Lung (tissue), 16 donors: Measurements from ENCODE around the gene CKB. TPM values are rescaled to one million over a fixed set of nuclear protein-coding genes. Genes with fewer than 3 reads are reported as not detected.
A peak's percentile ranks its signal among the peaks of the same experiment; 100 is the strongest.

Source experiments
- ATAC-seq: fragments of 200-7000 bp; cut with Tn5 transposase; one replicate; pipeline ENCODE4 v1.9.1; 2020; ENCODE audit warnings: moderate number of reproducible peaks; ENCODE audit not compliant: insufficient read depth, low FRiP score
- DNase-seq, 3 donors: peaks; one replicate each; pipeline ENCODE4 v3.0.0-alpha.2; 2013 to 2017
- H3K27ac ChIP-seq, 2 donors: one replicate each; pipeline ENCODE4 v1.5.1; 2013; ENCODE audit warnings: mild to moderate bottlenecking in 2 of 2, moderate library complexity in 2 of 2, control low read depth in 1 of 2, inconsistent platforms in 1 of 2, low read depth in 1 of 2, low read length in 1 of 2
- H3K27me3 ChIP-seq, 3 donors: one replicate each; pipeline ENCODE4 v1.5.1; 2013; ENCODE audit warnings: low read length in 2 of 3; ENCODE audit not compliant: control insufficient read depth in 3 of 3, insufficient read depth in 3 of 3
- H3K36me3 ChIP-seq, 4 donors: one replicate each; pipeline ENCODE4 v1.5.1; 2013; ENCODE audit warnings: low read length in 4 of 4, mild to moderate bottlenecking in 1 of 4, moderate library complexity in 1 of 4; ENCODE audit not compliant: control insufficient read depth in 4 of 4, insufficient read depth in 4 of 4
- H3K4me1 ChIP-seq, 5 donors: one replicate each; pipeline ENCODE4 v1.5.1; 2013; ENCODE audit warnings: low read length in 5 of 5, mild to moderate bottlenecking in 2 of 5, moderate library complexity in 1 of 5; ENCODE audit not compliant: control insufficient read depth in 5 of 5, insufficient read depth in 5 of 5
- H3K4me3 ChIP-seq: one replicate; pipeline ENCODE4 v1.5.1; 2013; ENCODE audit warnings: mild to moderate bottlenecking, control low read depth, moderate library complexity
- H3K9ac ChIP-seq, 2 donors: one replicate each; pipeline ENCODE4 v1.5.1; 2013; ENCODE audit warnings: low read length in 2 of 2, control low read depth in 1 of 2; ENCODE audit not compliant: insufficient read depth in 1 of 2
- H3K9me3 ChIP-seq, 4 donors: one replicate each; pipeline ENCODE4 v1.5.1; 2013; ENCODE audit warnings: low read length in 3 of 4, mild to moderate bottlenecking in 1 of 4, moderate library complexity in 1 of 4; ENCODE audit not compliant: control insufficient read depth in 4 of 4, insufficient read depth in 3 of 4
- WGBS, 2 donors: extraction: QIAGEN DNeasy Blood & Tissue Kit; methylation state at CpG; one replicate each; pipeline ENCODE4 v1.1.7; 2013; 5-methylcytosine and 5-hydroxymethylcytosine counted together
- long read RNA-seq, 5 donors: transcript quantifications; one replicate each; lab custom pipeline, GENCODE V29; 2026
- polyA plus RNA-seq, 2 donors: library from polyadenylated mRNA; stranded (reverse); fragments of 200-250 nt; gene quantifications; one replicate each; pipeline ENCODE4 v1.2.1, GENCODE V29; 2013
- total RNA-seq, 2 donors: library from RNA; depleted of rRNA in 1 of 2; stranded (reverse); fragments of >200 nt in 1 of 2; gene quantifications; one replicate each; pipeline ENCODE4 v1.2.1, GENCODE V29; 2014 to 2021
- TF ChIP-seq, protein P1 (sequence below): IDR thresholded peaks from 2 replicates; pipeline ENCODE4 v1.5.1; 2012; ENCODE audit warnings: mild to moderate bottlenecking; ENCODE audit errors: control extremely low read depth, extremely low read depth
- donor health status: control.
- donor health status: control.
- donor health status: Bipolar disorder and iron deficiency.
- donor health status: healthy.
- donor health status: DM: yes; HTN: yes; CAD: no.

CKB gene
- total RNA-seq (100 to 1,000 TPM; 265 to 356 TPM), polyA plus RNA-seq (100 to 1,000 TPM; 111 to 289 TPM)
- long read RNA-seq, donor 1, transcript CKB-201 (8 exons, 1,709 nt): major isoform, 86 of 161 reads
- long read RNA-seq, donor 1, transcript CKB-202 (4 exons, 1,170 nt): minor isoform, 12 of 161 reads
- long read RNA-seq, donor 1, transcript CKB-213 (4 exons, 755 nt): minor isoform, 6 of 161 reads
- long read RNA-seq, donor 1, transcript CKB-209 (3 exons, 803 nt): minor isoform, 17 of 161 reads
- long read RNA-seq, donor 1, partial matches to known transcripts: 33 of 161 reads
- long read RNA-seq, donor 1, other reads (novel, unspliced or antisense): 0 of 161 reads
- long read RNA-seq, donor 2, transcript CKB-201 (8 exons, 1,709 nt): major isoform, 26 of 55 reads
- long read RNA-seq, donor 2, transcript CKB-209 (3 exons, 803 nt): minor isoform, 11 of 55 reads
- long read RNA-seq, donor 2, partial matches to known transcripts: 11 of 55 reads
- long read RNA-seq, donor 2, other reads (novel, unspliced or antisense): 0 of 55 reads
- long read RNA-seq, donor 3, transcript CKB-202 (4 exons, 1,170 nt): minor isoform, 5 of 83 reads
- long read RNA-seq, donor 3, transcript CKB-209 (3 exons, 803 nt): minor isoform, 15 of 83 reads
- long read RNA-seq, donor 3, transcript CKB-201 (8 exons, 1,709 nt): major isoform, 39 of 83 reads
- long read RNA-seq, donor 3, partial matches to known transcripts: 19 of 83 reads
- long read RNA-seq, donor 3, other reads (novel, unspliced or antisense): 0 of 83 reads
- long read RNA-seq, donor 4, transcript CKB-202 (4 exons, 1,170 nt): minor isoform, 6 of 61 reads
- long read RNA-seq, donor 4, transcript CKB-201 (8 exons, 1,709 nt): major isoform, 24 of 61 reads
- long read RNA-seq, donor 4, transcript CKB-209 (3 exons, 803 nt): minor isoform, 13 of 61 reads
- long read RNA-seq, donor 4, partial matches to known transcripts: 12 of 61 reads
- long read RNA-seq, donor 4, other reads (novel, unspliced or antisense): 0 of 61 reads
- long read RNA-seq, donor 5, transcript CKB-201 (8 exons, 1,709 nt): major isoform, 115 of 289 reads
- long read RNA-seq, donor 5, transcript CKB-202 (4 exons, 1,170 nt): minor isoform, 19 of 289 reads
- long read RNA-seq, donor 5, transcript CKB-209 (3 exons, 803 nt): minor isoform, 28 of 289 reads
- long read RNA-seq, donor 5, partial matches to known transcripts: 115 of 289 reads
- long read RNA-seq, donor 5, other reads (novel, unspliced or antisense): 0 of 289 reads

GRCh38 chr14:103522649-103523574 is at the start of gene CKB:
Gene CKB, minus strand, starts transcription at chr14:103522830. Its CDS starts 337 bp downstream, at chr14:103522493.
- H3K27me3 ChIP-seq: no peaks in the 10 kb centered on the region
- H3K4me1 ChIP-seq: peaks cover 0 to 51% (median 30%) of the 10 kb centered on the region in 5 donors
- DNase-seq: peak; percentile 64 to 76 (median 66)
- WGBS, 2 donors: 5 to 6% methylated on average over 86 to 107 of the region's 107 CpGs
- TF ChIP-seq, protein P1, sequence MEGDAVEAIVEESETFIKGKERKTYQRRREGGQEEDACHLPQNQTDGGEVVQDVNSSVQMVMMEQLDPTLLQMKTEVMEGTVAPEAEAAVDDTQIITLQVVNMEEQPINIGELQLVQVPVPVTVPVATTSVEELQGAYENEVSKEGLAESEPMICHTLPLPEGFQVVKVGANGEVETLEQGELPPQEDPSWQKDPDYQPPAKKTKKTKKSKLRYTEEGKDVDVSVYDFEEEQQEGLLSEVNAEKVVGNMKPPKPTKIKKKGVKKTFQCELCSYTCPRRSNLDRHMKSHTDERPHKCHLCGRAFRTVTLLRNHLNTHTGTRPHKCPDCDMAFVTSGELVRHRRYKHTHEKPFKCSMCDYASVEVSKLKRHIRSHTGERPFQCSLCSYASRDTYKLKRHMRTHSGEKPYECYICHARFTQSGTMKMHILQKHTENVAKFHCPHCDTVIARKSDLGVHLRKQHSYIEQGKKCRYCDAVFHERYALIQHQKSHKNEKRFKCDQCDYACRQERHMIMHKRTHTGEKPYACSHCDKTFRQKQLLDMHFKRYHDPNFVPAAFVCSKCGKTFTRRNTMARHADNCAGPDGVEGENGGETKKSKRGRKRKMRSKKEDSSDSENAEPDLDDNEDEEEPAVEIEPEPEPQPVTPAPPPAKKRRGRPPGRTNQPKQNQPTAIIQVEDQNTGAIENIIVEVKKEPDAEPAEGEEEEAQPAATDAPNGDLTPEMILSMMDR: no peak
- H3K9me3 ChIP-seq: no peaks in the 10 kb centered on the region
- H3K9ac ChIP-seq: peak within 1 kb of the TSS in 1 of 2 donors; percentile 46
- H3K4me3 ChIP-seq: peak within 1 kb of the TSS; percentile 46
- no peak for ATAC-seq
- peak within 1 kb of the TSS; percentile 71 to 75 for H3K27ac ChIP-seq
- H3K36me3 ChIP-seq: no peaks in the 10 kb centered on the region

DNA sequence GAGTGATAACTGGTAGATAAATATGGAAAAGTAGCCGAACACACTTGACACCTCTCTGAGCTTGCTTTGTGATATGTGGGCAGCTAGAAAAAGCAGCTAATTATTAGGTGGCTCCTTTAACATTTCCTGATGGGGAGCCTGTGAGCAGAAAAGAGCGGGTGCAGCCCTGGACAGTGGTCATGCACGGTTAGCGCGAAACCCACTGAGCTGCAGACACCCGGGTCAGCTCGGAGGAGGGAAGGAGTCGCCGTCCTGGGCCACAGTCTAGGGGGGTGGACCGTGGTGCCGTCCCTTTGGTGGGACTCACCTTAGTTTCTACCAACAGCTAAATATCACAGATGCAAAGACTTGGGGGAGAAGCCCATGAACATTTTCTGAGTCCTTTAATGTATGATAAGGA is 46.8 kb upstream of the CKB start:
- DNase-seq (no peak), ATAC-seq (no peak)
- Histone ChIP-seq H3K4me1 (peaks cover 0 to 4% (median 0%) of the 10 kb centered on the region in 5 donors), H3K9ac (no peak overlapping the region), H3K36me3 (peaks cover 0 to 9% (median 5%) of the 10 kb centered on the region in 4 donors), H3K4me3 (no peak overlapping the region), H3K9me3 (no peaks in the 10 kb centered on the region), H3K27ac (no peak overlapping the region), H3K27me3 (no peaks in the 10 kb centered on the region)
- TF ChIP-seq, protein P1: no peak
- 75 to 80% methylated on average over 11 of the region's 11 CpGs for WGBS, 2 donors

- Histone ChIP-seq H3K36me3 (peaks cover 0 to 6% (median 5%) of the 10 kb centered on the region in 4 donors), H3K4me3 (no peak overlapping the region), H3K9me3 (no peaks in the 10 kb centered on the region), H3K9ac (no peak overlapping the region), H3K27me3 (no peaks in the 10 kb centered on the region), H3K27ac (peak overlapping the region in 1 of 2 donors; percentile 67), H3K4me1 (peaks cover 0 to 5% (median 2%) of the 10 kb centered on the region in 5 donors)
- TF ChIP-seq, protein P1: no peak
- DNase-seq (no peak), ATAC-seq (no peak)
- 74 to 87% methylated on average over 8 of the region's 8 CpGs for WGBS, 2 donors
Observed at GRCh38 chr14:103568952-103569351, 46.3 kb upstream of the CKB start.
